OCI-LY7 (cell line): Measurements from ENCODE around the gene ZNF516.

ENCODE experiments used
- EZH2phosphoT487 ChIP-seq: fragments of 200-600 bp; sonication (generic); IDR thresholded peaks from 2 replicates; pipeline ENCODE4 v1.6.1; 2018; ENCODE audit warnings: low read depth, borderline replicate concordance, mild to moderate bottlenecking, mixed run types, antibody characterized with exemption, low read length, moderate library complexity, mixed read lengths
- TF ChIP-seq, protein P1 (sequence below): fragments of 200-600 bp; sonication (generic); conservative IDR thresholded peaks from 2 replicates; pipeline ENCODE4 v1.5.1; 2014; ENCODE audit warnings: mild to moderate bottlenecking, antibody characterized with exemption, low read length, moderate library complexity, mixed read lengths

DNA sequence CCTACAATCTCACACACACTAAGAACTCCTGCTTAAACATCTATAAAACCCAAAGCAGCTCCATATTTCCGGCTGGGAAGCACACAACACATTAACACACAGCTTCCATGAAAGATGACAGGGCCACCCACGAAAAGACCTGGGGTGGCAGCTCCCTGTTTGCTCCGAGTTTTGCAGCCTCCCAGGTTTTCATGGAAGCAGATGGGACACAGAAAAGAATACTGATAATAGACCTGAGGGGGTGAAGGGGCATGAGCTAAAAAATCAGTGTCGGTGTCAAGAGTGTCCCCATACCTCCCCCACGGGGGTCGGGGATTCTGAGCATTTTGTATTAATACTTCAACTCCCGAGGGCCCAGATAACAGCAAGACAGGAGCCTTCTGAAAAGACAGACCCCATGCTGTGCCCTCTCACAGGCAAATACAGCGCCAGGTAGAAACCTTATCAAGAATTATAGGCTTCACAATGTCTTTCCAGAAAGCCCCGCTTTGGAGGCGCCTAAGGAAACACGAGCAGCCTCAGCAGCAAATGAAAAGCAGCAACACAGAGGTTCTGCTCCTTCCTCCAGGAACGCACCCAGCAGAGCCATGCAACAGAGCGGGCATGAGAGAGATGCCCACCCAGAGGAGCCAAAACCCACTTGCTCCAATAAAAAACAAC, 50.5 kb downstream of the ZNF516 start:
- TF ChIP-seq, protein P1, sequence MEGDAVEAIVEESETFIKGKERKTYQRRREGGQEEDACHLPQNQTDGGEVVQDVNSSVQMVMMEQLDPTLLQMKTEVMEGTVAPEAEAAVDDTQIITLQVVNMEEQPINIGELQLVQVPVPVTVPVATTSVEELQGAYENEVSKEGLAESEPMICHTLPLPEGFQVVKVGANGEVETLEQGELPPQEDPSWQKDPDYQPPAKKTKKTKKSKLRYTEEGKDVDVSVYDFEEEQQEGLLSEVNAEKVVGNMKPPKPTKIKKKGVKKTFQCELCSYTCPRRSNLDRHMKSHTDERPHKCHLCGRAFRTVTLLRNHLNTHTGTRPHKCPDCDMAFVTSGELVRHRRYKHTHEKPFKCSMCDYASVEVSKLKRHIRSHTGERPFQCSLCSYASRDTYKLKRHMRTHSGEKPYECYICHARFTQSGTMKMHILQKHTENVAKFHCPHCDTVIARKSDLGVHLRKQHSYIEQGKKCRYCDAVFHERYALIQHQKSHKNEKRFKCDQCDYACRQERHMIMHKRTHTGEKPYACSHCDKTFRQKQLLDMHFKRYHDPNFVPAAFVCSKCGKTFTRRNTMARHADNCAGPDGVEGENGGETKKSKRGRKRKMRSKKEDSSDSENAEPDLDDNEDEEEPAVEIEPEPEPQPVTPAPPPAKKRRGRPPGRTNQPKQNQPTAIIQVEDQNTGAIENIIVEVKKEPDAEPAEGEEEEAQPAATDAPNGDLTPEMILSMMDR, result no peak
- TF ChIP-seq EZH2phosphoT487, result no peak
